A172 (cell line): ENCODE measurements around the gene SAG. TPM values are rescaled to one million over a fixed set of nuclear protein-coding genes. Genes with fewer than 3 reads are reported as not detected.

Experiments used
- DNase-seq: peaks from one replicate; pipeline ENCODE4 v3.0.0-alpha.2; 2015; ENCODE audit warnings: low spot score
- total RNA-seq: library from RNA; depleted of rRNA; stranded (reverse); fragments of >200 nt; shearing (Covaris generic); gene quantifications from 2 replicates; pipeline ENCODE4 v1.2.3, GENCODE V29; 2014; rRNA removed

Gene SAG
- not detected in 2 replicates for total RNA-seq

- DNase-seq: no peak
Observed at GRCh38 chr2:233307565-233307964, at the start of gene SAG. Gene SAG (plus strand): TSS chr2:233307816. CDS start chr2:233309190, 1,374 bp downstream.

GRCh38 chr2:233258211-233258610 is 49.4 kb upstream of the SAG start:
- no peak for DNase-seq

- DNase-seq: no peak
Observed at GRCh38 chr2:233259730-233260129, 47.9 kb upstream of the SAG start.

GRCh38 chr2:233260661-233261060 is 47.0 kb upstream of the SAG start:
- DNase-seq: no peak

GRCh38 chr2:233261819-233262555 is 45.6 kb upstream of the SAG start:
- no peak for DNase-seq

- DNase-seq: no peak
Observed at GRCh38 chr2:233262562-233262961, 45.1 kb upstream of the SAG start.

DNA sequence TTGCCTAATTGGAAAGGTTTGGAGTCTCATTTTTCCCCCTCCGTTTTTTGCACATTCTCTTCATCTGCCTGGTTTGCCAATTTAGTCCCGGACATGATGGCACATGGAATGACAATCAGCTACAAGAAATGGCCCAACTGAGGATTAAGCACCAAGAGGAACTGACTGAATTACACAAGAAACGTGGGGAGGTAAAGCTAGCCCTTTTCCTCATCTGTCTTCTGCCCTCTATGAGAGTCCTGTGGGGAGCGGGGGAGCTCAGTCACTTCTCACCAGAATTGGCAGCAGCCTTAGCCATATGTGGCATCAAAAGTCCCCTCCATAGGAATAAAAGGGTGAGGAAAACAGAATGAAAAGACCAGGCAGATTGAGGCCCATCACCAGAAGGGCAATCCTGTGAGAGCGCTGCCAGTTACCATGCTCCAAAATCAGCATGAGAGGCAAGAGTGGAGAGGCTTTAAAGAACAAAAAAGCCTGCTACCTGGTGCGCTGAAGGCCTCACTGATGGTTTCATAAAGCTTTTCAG is 44.5 kb upstream of the SAG start:
- no peak for DNase-seq

DNA sequence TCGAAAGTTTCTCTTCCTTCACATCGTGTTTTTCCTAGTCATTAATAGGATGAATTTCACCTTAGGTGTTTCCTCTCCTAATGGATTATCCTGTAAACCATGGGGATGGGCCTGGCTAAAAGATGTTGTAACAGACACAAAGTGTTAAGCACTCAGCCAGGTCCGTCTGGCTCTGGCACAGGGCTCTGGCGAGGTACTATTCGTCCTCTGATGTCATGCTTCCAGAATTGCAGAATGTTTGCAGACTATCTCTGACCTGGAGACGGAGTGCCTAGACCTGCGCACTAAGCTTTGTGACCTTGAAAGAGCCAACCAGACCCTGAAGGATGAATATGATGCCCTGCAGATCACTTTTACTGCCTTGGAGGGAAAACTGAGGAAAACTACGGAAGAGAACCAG is 42.9 kb upstream of the SAG start:
- no peak for DNase-seq

DNA sequence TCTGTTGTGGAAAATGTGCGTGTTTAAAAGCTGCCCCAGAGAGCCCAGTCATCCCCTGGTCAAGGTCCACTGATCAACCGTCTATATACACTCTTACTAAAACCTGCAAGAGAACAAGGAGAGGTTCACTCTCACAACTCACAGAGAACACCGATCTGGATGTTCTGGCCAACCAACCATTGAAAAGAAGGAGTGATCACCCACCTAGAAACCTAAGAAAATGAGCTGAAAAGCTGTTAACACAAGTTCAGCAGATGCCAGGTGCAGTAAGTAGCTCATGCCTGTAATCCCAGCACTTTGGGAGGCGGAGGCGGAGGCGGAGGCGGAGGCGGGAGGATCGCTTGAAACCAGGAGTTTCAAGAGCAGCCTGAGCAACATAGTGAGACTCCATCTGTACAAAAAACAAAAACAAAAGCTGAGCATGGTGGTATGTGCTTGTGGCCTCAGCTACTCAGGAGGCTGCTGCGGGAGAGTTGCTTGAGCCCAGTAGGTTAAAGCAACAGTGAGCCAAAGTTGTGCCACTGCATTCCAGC is 41.7 kb upstream of the SAG start:
- no peak for DNase-seq

GRCh38 chr2:233266481-233266880 is 41.1 kb upstream of the SAG start:
- DNase-seq: no peak

- DNase-seq: no peak
Observed at GRCh38 chr2:233267516-233268245, 39.9 kb upstream of the SAG start.

GRCh38 chr2:233270366-233270765 is 37.2 kb upstream of the SAG start:
- no peak for DNase-seq

DNA sequence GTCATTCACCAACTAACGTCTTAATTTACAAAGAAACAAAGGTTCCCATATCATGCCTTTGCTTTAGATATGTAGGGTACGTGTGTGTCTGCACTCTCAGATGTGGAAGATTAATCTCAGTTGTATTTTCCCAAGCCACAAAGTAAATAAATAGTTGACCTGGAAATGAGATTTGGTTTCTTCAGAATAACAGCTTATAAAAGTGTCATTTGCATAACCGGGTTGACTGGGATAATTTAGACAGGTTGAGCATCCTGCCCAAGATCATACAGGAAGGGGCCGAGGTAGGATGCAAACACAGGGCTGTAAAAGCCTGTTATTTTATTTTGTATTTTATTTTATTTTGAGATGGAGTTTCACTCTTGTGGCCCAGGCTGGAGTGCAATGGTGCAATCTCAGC is 36.7 kb upstream of the SAG start:
- no peak for DNase-seq

- DNase-seq: no peak
Observed at GRCh38 chr2:233271693-233272092, 35.9 kb upstream of the SAG start.

GRCh38 chr2:233273120-233273519 is 34.5 kb upstream of the SAG start:
- DNase-seq: no peak

GRCh38 chr2:233275223-233275622 is 32.4 kb upstream of the SAG start:
- no peak for DNase-seq

GRCh38 chr2:233278921-233279320 is 28.7 kb upstream of the SAG start:
- no peak for DNase-seq

- DNase-seq: no peak
Observed at GRCh38 chr2:233280114-233280693, 27.4 kb upstream of the SAG start.

DNA sequence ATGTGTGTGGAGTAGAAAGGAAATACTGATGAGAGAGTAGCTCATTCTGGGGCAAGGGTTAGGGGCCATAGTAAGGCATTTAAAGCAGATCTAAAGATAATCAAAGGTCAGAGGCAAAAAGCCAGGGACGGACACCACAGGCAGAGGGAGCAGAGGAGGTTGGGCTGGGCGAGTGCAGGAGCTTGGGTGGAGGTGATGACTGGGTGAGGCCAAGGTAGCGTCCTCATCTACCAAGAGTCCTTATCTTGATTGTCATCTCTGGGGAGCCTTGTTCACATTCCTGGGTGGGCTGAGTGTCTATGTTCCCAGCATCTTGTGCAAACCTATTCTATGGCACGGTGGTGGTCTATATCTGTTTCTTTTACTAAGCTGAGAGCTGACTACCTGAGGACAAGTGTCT is 26.1 kb upstream of the SAG start:
- DNase-seq: no peak

- no peak for DNase-seq
Observed at GRCh38 chr2:233281992-233282603, 25.5 kb upstream of the SAG start.

DNA sequence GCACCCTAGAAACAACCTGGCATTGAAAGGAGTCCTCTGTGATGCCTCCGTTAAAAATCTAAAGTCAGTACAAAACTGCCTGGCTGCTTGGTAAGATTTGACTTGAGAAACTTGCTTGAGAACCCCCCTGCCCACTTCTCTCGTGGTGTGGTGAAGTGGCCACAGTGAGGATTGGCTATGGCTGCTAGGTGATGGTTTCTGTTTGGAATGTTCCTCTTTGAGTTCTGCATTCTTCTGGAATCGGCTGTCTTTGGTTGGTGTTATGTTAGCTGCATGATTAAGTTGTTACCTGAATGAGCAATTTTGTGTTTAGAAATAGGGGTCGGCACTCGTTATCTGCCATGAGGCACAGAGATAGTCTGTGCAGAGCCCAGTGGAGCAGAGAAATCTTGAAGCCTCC is 21.7 kb upstream of the SAG start:
- no peak for DNase-seq

- no peak for DNase-seq
Observed at GRCh38 chr2:233287871-233288270, 19.7 kb upstream of the SAG start.
